GM12872 (cell line): ENCODE measurements around the gene NCK2.

ENCODE experiments used
- TF ChIP-seq, protein P1 (sequence below): IDR thresholded peaks from 3 replicates; pipeline ENCODE4 v1.5.1; 2011; ENCODE audit warnings: low read depth, mild to moderate bottlenecking, low read length, moderate library complexity; ENCODE audit not compliant: insufficient read depth

NCK2 gene

DNA sequence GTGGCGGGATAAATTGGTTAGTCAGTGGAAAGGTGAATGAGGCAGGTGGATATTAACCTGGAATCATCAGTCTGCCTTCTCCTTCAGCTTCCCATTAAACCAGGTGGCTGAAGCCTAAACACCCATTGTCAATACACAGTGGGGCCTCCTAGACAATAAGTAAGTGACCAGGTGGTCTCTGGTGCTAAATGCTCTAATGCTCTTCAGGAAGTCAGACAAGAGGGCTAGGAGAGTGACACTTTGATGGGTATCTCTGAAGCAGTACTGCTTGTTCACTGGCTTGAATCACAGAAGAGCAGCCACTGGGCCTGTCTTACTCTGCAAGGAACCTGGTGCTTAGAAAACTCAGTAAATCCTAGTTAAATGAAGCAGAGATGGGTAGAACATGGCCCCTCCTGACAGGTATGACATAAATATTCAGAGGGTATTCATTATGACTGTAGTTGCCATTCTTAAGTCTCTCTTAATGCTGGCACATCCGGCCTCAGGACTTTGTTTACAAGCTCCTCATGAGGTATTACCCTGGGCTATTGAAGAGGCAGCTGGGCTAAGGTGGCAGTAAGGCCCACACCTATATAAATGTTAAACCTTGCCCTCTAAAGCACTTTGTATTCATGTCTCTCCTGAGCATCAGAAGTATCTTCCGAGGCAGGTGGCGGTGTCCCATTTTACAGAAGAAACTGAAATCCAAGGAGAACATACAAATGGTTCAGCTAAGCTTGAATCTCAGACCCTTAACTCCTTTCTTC is 104.9 kb downstream of the NCK2 start:
- TF ChIP-seq, protein P1, sequence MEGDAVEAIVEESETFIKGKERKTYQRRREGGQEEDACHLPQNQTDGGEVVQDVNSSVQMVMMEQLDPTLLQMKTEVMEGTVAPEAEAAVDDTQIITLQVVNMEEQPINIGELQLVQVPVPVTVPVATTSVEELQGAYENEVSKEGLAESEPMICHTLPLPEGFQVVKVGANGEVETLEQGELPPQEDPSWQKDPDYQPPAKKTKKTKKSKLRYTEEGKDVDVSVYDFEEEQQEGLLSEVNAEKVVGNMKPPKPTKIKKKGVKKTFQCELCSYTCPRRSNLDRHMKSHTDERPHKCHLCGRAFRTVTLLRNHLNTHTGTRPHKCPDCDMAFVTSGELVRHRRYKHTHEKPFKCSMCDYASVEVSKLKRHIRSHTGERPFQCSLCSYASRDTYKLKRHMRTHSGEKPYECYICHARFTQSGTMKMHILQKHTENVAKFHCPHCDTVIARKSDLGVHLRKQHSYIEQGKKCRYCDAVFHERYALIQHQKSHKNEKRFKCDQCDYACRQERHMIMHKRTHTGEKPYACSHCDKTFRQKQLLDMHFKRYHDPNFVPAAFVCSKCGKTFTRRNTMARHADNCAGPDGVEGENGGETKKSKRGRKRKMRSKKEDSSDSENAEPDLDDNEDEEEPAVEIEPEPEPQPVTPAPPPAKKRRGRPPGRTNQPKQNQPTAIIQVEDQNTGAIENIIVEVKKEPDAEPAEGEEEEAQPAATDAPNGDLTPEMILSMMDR, result no peak

DNA sequence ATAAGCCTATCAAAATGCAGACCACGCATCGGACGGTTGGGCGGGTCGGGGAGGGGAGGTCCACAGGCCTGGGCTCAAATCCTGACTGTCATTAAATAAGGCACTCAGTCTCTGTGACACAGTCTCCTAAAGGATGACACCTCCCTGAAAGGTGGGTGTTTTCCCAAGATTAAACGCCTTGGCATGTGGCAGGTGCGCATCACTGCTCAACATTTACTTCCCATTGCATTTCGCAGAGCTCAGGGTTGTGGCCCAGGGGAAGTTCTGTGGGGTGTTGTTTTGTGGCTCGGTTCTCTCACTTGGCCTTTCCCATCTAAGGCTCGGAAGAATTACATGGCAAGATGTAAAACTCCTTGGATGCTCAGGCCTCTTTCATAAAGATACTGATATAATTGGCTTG is 107.4 kb downstream of the NCK2 start:
- TF ChIP-seq, protein P1, result no peak

DNA sequence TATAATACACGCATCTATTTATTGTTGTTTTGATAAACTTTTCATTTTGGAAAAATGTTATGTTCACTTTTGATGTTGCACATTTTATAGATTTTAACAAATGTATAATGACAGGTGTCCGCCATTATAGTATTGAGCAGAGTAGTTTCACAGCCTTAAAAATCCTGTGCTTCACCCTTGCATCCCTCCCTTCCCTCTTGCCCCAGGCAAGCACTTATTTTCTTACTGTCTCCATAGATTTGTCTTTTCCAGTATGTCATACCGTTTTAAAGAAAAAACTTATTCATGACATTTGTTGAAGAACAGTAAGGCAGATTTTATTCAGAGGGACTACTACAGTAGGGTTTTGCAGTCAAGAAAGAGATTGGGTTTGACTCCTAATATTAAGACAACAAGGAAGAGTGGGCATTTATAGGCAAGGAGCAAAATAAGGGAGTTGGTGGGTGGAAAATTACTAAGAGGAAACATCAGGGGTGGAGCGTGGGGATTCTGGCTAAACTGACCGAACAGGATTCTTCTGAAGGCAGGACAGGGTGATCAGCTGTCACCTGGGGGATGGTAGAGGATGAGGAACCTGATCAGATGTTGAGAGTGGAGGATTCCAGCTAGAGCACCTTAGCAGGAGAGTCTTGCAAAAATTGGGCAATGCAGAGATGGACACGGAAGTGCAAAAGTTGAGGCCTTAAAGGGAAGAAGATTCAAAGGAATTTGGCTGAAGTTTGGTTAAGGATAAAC is 108.8 kb downstream of the NCK2 start:
- TF ChIP-seq, protein P1, result no peak

DNA sequence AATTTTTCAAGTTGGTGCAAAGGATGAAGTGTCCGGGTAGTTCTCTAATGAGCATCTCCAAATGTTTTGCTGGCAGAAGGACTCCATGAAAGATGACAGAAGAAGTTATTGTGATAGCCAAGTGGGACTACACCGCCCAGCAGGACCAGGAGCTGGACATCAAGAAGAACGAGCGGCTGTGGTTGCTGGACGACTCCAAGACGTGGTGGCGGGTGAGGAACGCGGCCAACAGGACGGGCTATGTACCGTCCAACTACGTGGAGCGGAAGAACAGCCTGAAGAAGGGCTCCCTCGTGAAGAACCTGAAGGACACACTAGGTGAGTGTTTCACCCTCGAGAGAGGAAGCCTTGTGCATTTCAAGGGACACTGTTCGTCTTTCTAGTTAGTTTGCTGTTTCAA is 110.3 kb downstream of the NCK2 start:
- TF ChIP-seq, protein P1, result no peak

DNA sequence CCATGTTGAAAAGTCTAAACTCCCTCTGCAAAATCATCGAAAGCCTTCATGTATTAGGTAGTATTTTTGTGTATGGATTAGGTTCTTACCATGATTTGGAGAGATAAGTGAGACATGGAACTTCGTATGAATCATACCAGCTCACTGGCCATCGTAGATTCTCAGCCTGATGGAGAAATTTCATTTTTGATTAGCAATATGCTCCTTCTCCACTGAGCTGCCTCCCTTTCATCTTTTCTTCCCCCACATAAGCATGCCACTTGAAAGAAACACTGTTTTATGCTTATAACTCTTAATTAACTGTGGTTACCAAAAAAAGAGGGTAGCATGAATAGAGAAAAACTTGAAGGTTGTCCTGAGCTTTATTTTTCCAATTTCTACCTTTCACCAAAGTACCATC is 111.9 kb downstream of the NCK2 start:
- TF ChIP-seq, protein P1, result no peak

- TF ChIP-seq, protein P1, result no peak
Observed at GRCh38 chr2:105857076-105857740, 112.5 kb downstream of the NCK2 start.

DNA sequence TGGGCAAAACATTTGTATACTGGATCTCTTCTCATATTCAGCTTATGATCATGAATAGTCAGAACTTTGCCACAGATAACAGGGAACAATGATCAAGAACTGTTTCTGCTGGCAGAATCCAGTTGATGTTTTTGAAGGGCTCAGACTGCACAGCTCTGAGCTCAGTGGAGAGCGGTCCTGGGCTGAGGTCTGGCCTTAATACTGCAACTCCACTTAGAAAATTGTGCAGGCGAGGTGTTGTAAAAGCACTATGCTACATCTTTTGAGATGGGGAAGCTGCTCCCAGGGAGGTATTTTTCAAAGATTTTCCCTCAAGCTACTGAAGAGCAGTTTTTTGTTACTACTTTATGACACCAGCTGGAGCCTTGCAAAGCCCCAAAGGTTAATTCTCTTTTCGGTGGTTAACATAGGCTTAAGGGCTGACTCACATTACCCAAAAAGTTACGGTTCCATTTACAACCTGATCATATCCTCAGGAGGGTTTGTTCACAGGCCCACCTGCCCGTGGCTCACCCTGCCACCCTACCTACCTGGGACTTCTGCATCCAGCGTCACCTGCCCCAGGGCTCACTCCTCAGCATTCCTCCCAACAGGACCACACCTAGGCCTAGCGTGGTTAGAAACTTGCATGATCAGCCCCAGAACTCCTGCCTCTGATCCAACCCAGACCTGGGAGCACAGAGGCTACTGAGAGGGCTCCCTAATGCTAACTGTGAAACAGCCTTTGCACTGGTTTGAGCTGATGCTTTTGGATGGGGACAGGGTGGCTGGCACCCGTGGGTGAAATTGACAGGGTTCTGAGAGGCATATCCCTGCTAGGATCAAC is 114.4 kb downstream of the NCK2 start:
- TF ChIP-seq, protein P1, result no peak
